GM12892 (cell line): ENCODE results near the gene HSPBP1.

ENCODE experiments used
- POLR2A ChIP-seq: IDR thresholded peaks from 2 replicates; pipeline ENCODE4 v1.6.1; 2011; ENCODE audit warnings: low read depth, low read length, control low read depth
- POLR2AphosphoS5 ChIP-seq: IDR thresholded peaks from 2 replicates; pipeline ENCODE4 v1.6.1; 2011; ENCODE audit warnings: low read depth, low read length, control low read depth

- TF ChIP-seq POLR2AphosphoS5 (no peak), POLR2A (no peak)
These were observed 21.1 kb upstream of the HSPBP1 start for GRCh38 chr19:55300886-55301458.
